HG02610 (cell line): ENCODE results near the gene EDA2R.

ENCODE experiments used
- ATAC-seq: cut with Tn5 transposase; IDR thresholded peaks from one replicate; pipeline ENCODE4 v1.9.1; 2021; ENCODE audit warnings: mild to moderate bottlenecking, moderate library complexity; ENCODE audit not compliant: unreplicated experiment

EDA2R gene

GRCh38 chrX:66638591-66639500 lies at the start of gene EDA2R:
TSS of gene EDA2R (minus strand) at chrX:66639078. CDS start at chrX:66616020, 23,058 bp downstream.
- peak; percentile 95 for ATAC-seq

GRCh38 chrX:66684196-66684595 lies 45.3 kb upstream of the EDA2R start:
- ATAC-seq, result no peak

GRCh38 chrX:66680451-66680850 lies 41.6 kb upstream of the EDA2R start:
- no peak for ATAC-seq

GRCh38 chrX:66677430-66677829 lies 38.6 kb upstream of the EDA2R start:
- no peak for ATAC-seq

GRCh38 chrX:66676990-66677389 lies 38.1 kb upstream of the EDA2R start:
- no peak for ATAC-seq

- no peak for ATAC-seq
These were observed 37.5 kb upstream of the EDA2R start for GRCh38 chrX:66676413-66676812.

- no peak for ATAC-seq
These were observed 36.7 kb upstream of the EDA2R start for GRCh38 chrX:66675541-66675940.

GRCh38 chrX:66674506-66674905 lies 35.6 kb upstream of the EDA2R start:
- peak; percentile 46 for ATAC-seq

GRCh38 chrX:66672106-66672505 lies 33.2 kb upstream of the EDA2R start:
- ATAC-seq, result no peak

- ATAC-seq, result no peak
These were observed 15.5 kb upstream of the EDA2R start for GRCh38 chrX:66654411-66654810.

GRCh38 chrX:66635360-66635759 lies 3.5 kb downstream of the EDA2R start:
- ATAC-seq, result no peak

GRCh38 chrX:66634272-66634671 lies 4.6 kb downstream of the EDA2R start:
- no peak for ATAC-seq

GRCh38 chrX:66633541-66633940 lies 5.3 kb downstream of the EDA2R start:
- no peak for ATAC-seq

- ATAC-seq, result no peak
These were observed 5.9 kb downstream of the EDA2R start for GRCh38 chrX:66632981-66633380.

GRCh38 chrX:66632473-66632872 lies 6.4 kb downstream of the EDA2R start:
- ATAC-seq, result no peak

GRCh38 chrX:66625525-66625924 lies 13.4 kb downstream of the EDA2R start:
- ATAC-seq, result peak; percentile 84

GRCh38 chrX:66622209-66622608 lies 16.7 kb downstream of the EDA2R start:
- no peak for ATAC-seq

- ATAC-seq, result peak; percentile 54
These were observed 21.9 kb downstream of the EDA2R start for GRCh38 chrX:66616944-66617343.

GRCh38 chrX:66602381-66602938 lies 36.4 kb downstream of the EDA2R start:
- ATAC-seq, result no peak

- no peak for ATAC-seq
These were observed 37.4 kb downstream of the EDA2R start for GRCh38 chrX:66601522-66601921.

GRCh38 chrX:66579219-66579618 lies 59.7 kb downstream of the EDA2R start:
- ATAC-seq, result no peak

GRCh38 chrX:66553973-66554372 lies 84.9 kb downstream of the EDA2R start:
- ATAC-seq, result no peak
